GM19025 (cell line): ENCODE measurements around the gene FYTTD1.
A peak's percentile ranks its signal among the peaks of the same experiment; 100 is the strongest.

Experiments
- ATAC-seq: cut with Tn5 transposase; IDR thresholded peaks from one replicate; pipeline ENCODE4 v1.9.1; 2021; ENCODE audit warnings: mild to moderate bottlenecking, low read depth, moderate library complexity; ENCODE audit not compliant: unreplicated experiment

Gene FYTTD1

GRCh38 chr3:197790033-197790432 lies 40.4 kb downstream of the FYTTD1 start:
- ATAC-seq, result no peak

- ATAC-seq, result peak; percentile 84
Observed at GRCh38 chr3:197791113-197791891, 41.6 kb downstream of the FYTTD1 start, which contains the start of gene LRCH3. LRCH3 (plus strand) TSS chr3:197791254; CDS start chr3:197791279, 25 bp downstream.

- ATAC-seq, result no peak
Observed at GRCh38 chr3:197791892-197792647, 42.4 kb downstream of the FYTTD1 start.

GRCh38 chr3:197793247-197793646 lies 43.6 kb downstream of the FYTTD1 start:
- ATAC-seq, result no peak

GRCh38 chr3:197794115-197794514 lies 44.4 kb downstream of the FYTTD1 start:
- ATAC-seq, result no peak

- ATAC-seq, result no peak
Observed at GRCh38 chr3:197795200-197795599, 45.5 kb downstream of the FYTTD1 start.

GRCh38 chr3:197796087-197796486 lies 46.4 kb downstream of the FYTTD1 start:
- ATAC-seq, result no peak

- no peak for ATAC-seq
Observed at GRCh38 chr3:197798863-197799262, 49.2 kb downstream of the FYTTD1 start.

GRCh38 chr3:197800379-197800778 lies 50.7 kb downstream of the FYTTD1 start:
- no peak for ATAC-seq

GRCh38 chr3:197801891-197802778 lies 52.5 kb downstream of the FYTTD1 start:
- no peak for ATAC-seq

GRCh38 chr3:197802779-197803459 lies 53.2 kb downstream of the FYTTD1 start:
- ATAC-seq, result no peak

GRCh38 chr3:197804511-197804910 lies 54.8 kb downstream of the FYTTD1 start:
- ATAC-seq, result no peak

GRCh38 chr3:197807969-197808587 lies 58.4 kb downstream of the FYTTD1 start:
- ATAC-seq, result no peak

GRCh38 chr3:197809356-197810020 lies 59.8 kb downstream of the FYTTD1 start:
- ATAC-seq, result no peak

- no peak for ATAC-seq
Observed at GRCh38 chr3:197810901-197811300, 61.2 kb downstream of the FYTTD1 start.

GRCh38 chr3:197811343-197811742 lies 61.7 kb downstream of the FYTTD1 start:
- no peak for ATAC-seq

- no peak for ATAC-seq
Observed at GRCh38 chr3:197814372-197814771, 64.7 kb downstream of the FYTTD1 start.

GRCh38 chr3:197820550-197821335 lies 71.1 kb downstream of the FYTTD1 start:
- ATAC-seq, result no peak
